Measurements from ENCODE around the gene KCNG2.

KCNG2 gene

DNA sequence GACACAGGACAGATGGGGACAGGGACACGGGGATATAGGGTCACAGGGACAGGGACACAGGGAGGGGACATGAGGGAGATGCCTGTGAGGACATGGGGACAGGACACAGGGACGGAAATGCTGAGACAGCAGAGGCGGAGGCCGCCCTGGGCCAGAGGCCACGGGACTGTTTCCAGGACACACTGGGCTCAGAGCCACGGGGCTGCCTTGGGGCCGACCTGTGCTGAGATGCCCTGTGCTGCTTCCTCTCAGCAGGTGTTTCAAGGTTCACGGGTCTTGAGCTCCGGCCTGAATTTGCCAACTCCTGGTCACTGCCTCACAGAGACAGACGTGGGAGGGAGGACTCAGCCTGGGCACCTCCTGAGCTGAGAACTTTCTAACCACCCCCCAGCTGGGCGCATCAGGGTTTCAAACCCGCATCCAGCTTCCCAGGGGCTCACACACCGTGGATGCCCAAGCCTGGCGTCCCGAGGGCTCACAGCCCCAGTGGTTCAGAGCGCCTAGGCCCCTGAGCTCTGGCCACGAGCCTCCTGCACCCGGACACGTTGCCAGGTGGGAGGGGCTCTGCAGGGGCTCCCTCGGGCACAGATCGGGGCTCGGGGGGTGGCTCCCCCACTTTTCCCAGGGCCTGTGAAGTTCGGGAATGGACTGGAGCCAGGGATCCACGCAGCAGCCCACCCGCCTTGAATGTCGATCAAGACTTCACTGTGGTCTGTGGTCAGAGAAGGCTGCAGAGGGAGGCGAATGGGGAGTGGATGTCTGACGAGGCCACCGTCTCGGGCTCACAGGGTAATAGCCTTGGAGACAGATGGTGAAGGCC is 89.7 kb downstream of the KCNG2 start:
- H3K4me3 ChIP-seq (ENCODE audit: low read depth, low read length), result no peak overlapping the region
- no peak overlapping the region for H3K27ac ChIP-seq (ENCODE audit: extremely low read depth, low read depth, low read length)
- CTCF ChIA-PET, result no interaction called here
- TF ChIP-seq GFI1B (tag by site-specific recombination; IDR thresholded peaks at IDR 0.05) (no peak), BCL11A (tag by site-specific recombination; IDR thresholded peaks at IDR 0.05; ENCODE audit: low read depth) (no peak), ZNF121 (tag by site-specific recombination; IDR thresholded peaks at IDR 0.05) (no peak), MYNN (tag by site-specific recombination; IDR thresholded peaks at IDR 0.05; ENCODE audit: borderline replicate concordance) (no peak), ZBTB1 (tag by site-specific recombination; IDR thresholded peaks at IDR 0.05) (no peak), ZNF571 (tag by site-specific recombination; IDR thresholded peaks at IDR 0.05) (no peak)
- TF ChIP-seq, protein P1, sequence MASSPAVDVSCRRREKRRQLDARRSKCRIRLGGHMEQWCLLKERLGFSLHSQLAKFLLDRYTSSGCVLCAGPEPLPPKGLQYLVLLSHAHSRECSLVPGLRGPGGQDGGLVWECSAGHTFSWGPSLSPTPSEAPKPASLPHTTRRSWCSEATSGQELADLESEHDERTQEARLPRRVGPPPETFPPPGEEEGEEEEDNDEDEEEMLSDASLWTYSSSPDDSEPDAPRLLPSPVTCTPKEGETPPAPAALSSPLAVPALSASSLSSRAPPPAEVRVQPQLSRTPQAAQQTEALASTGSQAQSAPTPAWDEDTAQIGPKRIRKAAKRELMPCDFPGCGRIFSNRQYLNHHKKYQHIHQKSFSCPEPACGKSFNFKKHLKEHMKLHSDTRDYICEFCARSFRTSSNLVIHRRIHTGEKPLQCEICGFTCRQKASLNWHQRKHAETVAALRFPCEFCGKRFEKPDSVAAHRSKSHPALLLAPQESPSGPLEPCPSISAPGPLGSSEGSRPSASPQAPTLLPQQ (tag by site-specific recombination; IDR thresholded peaks at IDR 0.05), result no peak
- TF ChIP-seq, protein P2, sequence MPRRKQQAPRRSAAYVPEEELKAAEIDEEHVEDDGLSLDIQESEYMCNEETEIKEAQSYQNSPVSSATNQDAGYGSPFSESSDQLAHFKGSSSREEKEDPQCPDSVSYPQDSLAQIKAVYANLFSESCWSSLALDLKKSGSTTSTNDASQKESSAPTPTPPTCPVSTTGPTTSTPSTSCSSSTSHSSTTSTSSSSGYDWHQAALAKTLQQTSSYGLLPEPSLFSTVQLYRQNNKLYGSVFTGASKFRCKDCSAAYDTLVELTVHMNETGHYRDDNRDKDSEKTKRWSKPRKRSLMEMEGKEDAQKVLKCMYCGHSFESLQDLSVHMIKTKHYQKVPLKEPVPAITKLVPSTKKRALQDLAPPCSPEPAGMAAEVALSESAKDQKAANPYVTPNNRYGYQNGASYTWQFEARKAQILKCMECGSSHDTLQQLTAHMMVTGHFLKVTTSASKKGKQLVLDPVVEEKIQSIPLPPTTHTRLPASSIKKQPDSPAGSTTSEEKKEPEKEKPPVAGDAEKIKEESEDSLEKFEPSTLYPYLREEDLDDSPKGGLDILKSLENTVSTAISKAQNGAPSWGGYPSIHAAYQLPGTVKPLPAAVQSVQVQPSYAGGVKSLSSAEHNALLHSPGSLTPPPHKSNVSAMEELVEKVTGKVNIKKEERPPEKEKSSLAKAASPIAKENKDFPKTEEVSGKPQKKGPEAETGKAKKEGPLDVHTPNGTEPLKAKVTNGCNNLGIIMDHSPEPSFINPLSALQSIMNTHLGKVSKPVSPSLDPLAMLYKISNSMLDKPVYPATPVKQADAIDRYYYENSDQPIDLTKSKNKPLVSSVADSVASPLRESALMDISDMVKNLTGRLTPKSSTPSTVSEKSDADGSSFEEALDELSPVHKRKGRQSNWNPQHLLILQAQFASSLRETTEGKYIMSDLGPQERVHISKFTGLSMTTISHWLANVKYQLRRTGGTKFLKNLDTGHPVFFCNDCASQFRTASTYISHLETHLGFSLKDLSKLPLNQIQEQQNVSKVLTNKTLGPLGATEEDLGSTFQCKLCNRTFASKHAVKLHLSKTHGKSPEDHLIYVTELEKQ (tag by site-specific recombination; IDR thresholded peaks at IDR 0.05; ENCODE audit: borderline replicate concordance), result no peak
- no peaks in the 10 kb centered on the region for H3K36me3 ChIP-seq (ENCODE audit: control insufficient read depth in 2 of 2, insufficient read depth in 1 of 2, low read length in 2 of 2)
- POLR2A ChIA-PET, result no interaction called here
- no peaks in the 10 kb centered on the region for H3K4me1 ChIP-seq (ENCODE audit: control insufficient read depth, insufficient read depth, low read length)
- H3K9me3 ChIP-seq (ENCODE audit: control insufficient read depth, insufficient read depth, low read depth, low read length), result peaks cover 2% of the 10 kb centered on the region

DNA sequence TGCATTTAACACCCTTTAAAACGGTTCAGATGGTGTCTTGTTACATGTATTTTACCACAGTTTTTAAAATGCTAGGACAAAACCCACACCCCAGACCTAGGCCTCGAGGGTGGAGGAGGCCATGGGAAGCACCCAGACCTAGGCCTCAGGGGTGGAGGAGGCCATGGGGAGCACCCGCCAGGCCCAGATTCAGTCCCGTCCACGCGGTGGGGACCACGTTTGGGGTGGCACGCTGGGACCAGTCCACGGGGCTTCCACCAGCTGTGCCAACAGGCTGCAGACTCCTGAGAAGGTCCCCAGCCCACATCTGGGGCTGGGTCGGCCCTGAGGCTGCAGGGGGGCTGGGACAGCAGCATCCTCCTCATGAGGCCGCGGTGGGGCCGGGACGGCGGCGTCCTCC is 90.3 kb downstream of the KCNG2 start:
- ChIA-PET POLR2A (no interaction called here), CTCF (interaction anchor here (0.6 kb wide), 1 partner anchor 96 kb away, joined by 3 read pairs; no protein-coding TSS in a partner anchor)
- Histone ChIP-seq H3K4me1 (ENCODE audit: control insufficient read depth, insufficient read depth, low read length) (no peaks in the 10 kb centered on the region), H3K9me3 (ENCODE audit: control insufficient read depth, insufficient read depth, low read depth, low read length) (peaks cover 2% of the 10 kb centered on the region), H3K4me3 (ENCODE audit: low read depth, low read length) (no peak overlapping the region), H3K27ac (ENCODE audit: extremely low read depth, low read depth, low read length) (no peak overlapping the region), H3K36me3 (ENCODE audit: control insufficient read depth in 2 of 2, insufficient read depth in 1 of 2, low read length in 2 of 2) (no peaks in the 10 kb centered on the region)
- TF ChIP-seq, protein P3, sequence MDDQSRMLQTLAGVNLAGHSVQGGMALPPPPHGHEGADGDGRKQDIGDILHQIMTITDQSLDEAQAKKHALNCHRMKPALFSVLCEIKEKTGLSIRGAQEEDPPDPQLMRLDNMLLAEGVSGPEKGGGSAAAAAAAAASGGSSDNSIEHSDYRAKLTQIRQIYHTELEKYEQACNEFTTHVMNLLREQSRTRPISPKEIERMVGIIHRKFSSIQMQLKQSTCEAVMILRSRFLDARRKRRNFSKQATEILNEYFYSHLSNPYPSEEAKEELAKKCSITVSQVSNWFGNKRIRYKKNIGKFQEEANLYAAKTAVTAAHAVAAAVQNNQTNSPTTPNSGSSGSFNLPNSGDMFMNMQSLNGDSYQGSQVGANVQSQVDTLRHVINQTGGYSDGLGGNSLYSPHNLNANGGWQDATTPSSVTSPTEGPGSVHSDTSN (CRISPR knock-in tag; IDR thresholded peaks at IDR 0.05), result no peak
- no peak for TF ChIP-seq ZNF596 (tag by site-specific recombination; IDR thresholded peaks at IDR 0.05)
- TF ChIP-seq ZNF146 (tag by site-specific recombination; IDR thresholded peaks at IDR 0.05), result no peak
- no peak for TF ChIP-seq ZFP69B (tag by site-specific recombination; IDR thresholded peaks at IDR 0.05)
- TF ChIP-seq, protein P4, sequence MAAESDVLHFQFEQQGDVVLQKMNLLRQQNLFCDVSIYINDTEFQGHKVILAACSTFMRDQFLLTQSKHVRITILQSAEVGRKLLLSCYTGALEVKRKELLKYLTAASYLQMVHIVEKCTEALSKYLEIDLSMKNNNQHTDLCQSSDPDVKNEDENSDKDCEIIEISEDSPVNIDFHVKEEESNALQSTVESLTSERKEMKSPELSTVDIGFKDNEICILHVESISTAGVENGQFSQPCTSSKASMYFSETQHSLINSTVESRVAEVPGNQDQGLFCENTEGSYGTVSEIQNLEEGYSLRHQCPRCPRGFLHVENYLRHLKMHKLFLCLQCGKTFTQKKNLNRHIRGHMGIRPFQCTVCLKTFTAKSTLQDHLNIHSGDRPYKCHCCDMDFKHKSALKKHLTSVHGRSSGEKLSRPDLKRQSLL (tag by site-specific recombination; IDR thresholded peaks at IDR 0.05), result no peak
- no peak for TF ChIP-seq ZBTB17 (tag by site-specific recombination; IDR thresholded peaks at IDR 0.05)
- TF ChIP-seq ZNF121 (tag by site-specific recombination; IDR thresholded peaks at IDR 0.05), result no peak
